Stimulated activated CD8-positive, alpha-beta memory T cell treated with anti-CD3 and anti-CD28 coated beads, Interleukin-4, amount 100 ng/mL, for 1 hour (primary cell): ENCODE data around the gene PON3.
"Not testable (repeated sequence)": the region's sequence is repeated elsewhere in the genome, so short reads cannot be mapped to it uniquely, and the experiment has no call there.

ENCODE experiments used
- DNase-seq, 2 donors: peaks; one replicate each; pipeline ENCODE4 v3.0.0-alpha.2; 2020; ENCODE audit warnings: low read depth in 2 of 2, low spot score in 1 of 2

Gene PON3

DNA sequence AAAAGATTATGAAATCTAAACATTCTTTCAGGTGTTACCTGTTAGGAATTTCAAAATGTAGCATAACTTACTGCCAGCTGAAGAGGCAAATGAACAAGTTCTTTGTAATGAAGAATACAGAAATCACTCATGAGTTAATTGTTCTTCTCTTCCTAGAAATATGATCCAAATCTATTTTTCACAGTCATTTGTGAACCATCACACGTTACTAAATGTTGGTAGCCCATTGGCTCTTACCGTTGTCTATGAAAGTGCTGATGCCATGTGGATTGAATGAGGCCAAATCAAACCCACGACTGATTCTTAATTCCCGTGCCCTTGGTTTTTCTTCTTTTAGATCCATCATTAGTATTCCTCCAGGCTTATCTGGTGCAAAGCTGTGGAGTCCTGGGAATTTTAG, 15.9 kb upstream of the PON3 start:
- DNase-seq: no peak

DNA sequence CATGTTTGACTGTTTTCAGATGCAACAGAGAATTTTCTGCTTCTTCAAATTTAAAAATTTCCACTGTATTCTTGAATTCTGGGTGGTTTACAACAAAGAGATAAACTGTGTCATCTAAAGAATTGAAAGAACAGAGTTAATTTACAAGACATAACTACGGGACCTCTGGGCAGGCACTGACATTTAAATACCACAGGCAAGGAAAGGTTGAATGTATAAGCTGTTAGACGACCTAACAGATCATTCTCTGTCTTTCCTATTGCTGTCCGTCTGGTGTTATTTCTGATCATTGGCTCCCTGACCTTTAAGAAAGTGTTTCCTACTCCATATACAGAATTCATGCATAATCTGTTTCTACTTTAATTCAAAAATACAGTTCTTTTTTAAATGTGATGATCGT, 15.5 kb upstream of the PON3 start:
- no peak for DNase-seq

GRCh38 chr7:95411036-95411435, 14.9 kb upstream of the PON3 start:
- no peak for DNase-seq

DNA sequence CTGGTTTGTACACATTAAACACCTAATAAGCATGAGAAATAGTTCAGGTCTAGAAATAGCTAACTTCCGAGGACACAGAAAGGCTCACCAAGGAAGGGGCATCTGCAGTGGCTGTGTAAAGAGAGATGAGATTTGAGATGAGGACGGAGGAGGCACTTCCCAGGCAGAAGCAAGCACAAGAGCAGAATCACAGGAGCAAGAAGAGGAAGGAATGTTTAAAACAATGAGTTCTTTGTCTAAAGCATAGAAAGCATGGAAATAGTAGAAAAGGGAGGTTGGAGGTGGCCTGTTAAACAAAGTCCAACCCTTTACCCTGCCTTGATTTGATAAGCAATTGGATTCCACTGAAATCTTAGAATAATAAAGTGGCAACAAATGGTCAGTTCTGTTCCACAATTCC, 11.6 kb upstream of the PON3 start:
- DNase-seq: no peak

DNA sequence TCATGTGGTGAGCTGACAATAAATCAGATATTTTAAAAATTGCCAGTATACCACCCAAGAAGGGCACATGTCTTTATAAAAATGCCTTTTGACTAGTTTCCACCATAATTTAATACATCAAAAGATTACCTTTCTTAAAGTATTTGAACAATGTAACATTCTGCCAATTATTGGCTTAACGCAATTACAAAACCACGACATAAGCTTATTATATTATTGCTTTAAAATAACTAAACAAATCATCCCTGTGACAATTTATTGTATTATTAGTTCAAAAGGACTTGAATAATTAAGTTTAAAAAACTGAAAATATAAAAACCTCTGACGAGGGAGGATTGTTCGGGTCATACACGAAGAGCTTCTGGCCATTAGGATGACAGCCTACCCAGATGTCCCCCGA, 9.6 kb upstream of the PON3 start:
- DNase-seq: no peak

GRCh38 chr7:95405208-95405607, 9.0 kb upstream of the PON3 start:
- DNase-seq: no peak

- DNase-seq: no peak
These were observed 8.2 kb upstream of the PON3 start for GRCh38 chr7:95404316-95404865.

GRCh38 chr7:95398155-95398940, 2.2 kb upstream of the PON3 start:
- no peak for DNase-seq

DNA sequence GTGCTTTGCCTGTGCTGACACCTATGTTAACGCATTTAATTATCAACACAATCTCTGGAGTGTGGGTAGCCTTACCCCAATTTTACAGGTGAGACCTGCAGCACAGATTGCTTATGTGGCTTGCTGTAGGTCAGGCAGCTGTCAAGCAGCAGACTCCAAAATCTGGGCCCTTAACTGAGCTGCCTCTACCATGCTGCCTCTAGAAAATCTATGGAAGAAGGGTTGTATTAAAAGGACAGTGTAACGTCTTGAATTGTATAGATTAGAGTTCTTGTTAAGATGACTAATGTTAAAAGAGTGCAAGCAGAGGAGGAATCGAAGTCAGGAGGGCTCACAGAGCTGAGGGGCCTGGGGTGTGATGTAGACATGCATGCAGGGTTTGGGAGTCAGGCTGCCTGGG, 1.2 kb upstream of the PON3 start:
- DNase-seq: no peak

DNA sequence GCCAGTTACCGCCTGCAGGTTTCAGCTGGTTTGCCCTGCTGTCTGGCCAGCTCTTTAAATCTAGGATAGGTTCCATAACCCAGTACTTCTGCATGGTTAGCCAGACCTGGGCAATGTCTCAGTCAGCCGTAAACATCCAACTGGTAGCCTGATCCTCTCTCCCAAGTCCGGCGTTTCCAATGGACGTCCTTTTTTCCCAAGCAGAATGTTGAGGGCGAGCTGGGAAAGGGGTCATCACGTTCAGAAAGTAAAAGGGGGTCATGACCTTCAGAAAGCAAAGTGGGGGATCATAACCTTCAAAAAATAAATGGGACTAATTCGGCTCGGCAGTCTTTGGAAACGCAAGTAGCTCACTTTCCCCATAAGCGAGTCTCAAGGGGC, 430 bp downstream of the PON3 start:
- no peak for DNase-seq

DNA sequence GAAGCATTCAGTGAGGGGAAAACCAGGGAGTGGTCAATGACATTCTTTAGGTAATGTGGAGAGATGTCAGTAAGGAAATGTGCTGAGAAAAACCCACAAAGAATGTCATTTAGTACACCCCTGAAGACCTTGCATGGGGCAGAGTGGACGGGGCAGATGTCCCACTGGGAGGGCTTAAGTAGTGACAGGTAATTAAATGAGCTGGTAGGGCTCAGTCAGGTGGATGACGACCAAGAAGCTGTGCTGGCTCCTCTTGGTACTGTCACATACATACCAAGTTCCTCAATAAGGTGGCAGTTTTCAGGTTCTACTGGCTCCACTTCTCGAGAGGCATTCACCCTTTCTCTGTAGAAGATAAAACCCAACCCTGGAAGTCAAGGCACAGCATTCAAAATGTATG, 1.8 kb downstream of the PON3 start:
- no peak for DNase-seq

DNA sequence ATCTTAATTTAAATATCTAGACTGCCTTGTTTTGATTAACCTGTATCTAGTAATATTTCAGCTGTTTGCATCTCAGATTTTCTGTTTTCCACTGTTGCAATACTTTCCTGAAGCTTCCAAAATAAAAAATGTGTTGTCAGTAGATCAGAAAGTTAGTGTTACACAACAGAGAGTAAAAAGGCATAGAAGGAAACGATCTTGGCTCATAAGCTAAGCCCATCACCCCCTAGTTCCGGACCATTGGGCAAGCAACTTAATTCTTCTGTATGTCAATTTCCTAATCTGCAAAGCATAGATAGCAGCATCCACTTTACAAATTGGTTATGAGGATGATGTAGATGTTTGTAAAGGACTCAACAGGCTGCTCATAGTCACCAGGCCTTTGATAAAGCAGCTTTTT, 4.4 kb downstream of the PON3 start:
- DNase-seq: no peak

GRCh38 chr7:95389516-95389915, 6.7 kb downstream of the PON3 start:
- DNase-seq: no peak

DNA sequence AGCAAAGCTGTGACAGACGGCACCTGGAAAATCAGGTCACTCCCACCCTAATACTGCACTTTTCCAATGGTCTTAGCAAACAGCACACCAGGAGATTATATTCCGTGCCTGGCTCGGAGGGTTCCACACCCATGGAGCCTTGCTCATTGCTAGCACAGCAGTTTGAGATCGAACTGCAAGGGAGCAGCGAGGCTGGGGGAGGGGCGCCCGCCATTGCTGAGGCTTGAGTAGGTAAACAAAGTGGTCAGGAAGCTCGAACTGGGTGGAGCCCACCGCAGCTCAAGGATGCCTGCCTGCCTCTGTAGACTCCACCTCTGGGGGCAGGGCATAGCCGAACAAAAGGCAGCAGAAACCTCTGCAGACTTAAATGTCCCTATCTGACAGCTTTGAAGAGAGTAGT, 16.7 kb downstream of the PON3 start:
- DNase-seq: not testable (repeated sequence)

- DNase-seq: no peak
These were observed 19.4 kb downstream of the PON3 start for GRCh38 chr7:95376632-95377400.

- no peak for DNase-seq
These were observed 20.5 kb downstream of the PON3 start for GRCh38 chr7:95375591-95376257.

GRCh38 chr7:95373323-95373722, 22.9 kb downstream of the PON3 start:
- no peak for DNase-seq

DNA sequence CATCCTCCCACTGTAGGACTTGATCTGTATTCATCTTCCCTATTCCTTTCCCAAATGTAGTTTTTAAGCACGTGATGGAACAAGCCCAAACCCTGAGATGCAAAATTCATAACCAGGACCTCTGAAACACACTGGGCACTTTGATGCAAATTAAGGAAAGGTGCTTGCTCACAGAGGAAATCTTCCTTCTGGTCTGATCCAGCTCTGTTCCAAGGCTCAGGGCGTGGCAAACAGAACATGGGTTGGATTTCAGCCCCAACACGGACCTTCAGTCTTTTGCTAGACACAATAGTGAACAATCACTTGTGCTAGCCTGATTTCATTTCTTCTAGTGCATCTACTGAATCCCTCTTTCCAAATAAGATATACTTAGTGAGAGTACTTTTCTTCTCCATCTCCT, 27.9 kb downstream of the PON3 start:
- no peak for DNase-seq

DNA sequence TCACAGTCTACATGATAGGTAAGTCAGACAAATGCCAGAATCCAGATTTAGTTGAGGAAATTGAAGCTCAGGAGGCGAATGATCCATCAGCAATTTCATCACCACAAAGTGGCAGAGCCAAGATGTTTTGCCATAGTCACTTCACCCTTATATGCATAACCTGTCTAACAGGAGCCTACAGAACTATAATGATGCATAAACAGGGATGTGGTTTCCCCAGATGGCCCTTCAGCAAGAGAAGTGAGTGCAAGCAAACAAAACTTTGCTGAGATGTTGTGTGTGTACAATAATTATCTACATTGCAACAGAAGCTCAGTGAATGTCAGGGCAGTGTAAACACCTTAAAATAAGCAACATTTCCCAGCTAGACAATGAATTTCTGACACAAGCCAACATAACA, 28.6 kb downstream of the PON3 start:
- no peak for DNase-seq

- no peak for DNase-seq
These were observed 31.0 kb downstream of the PON3 start for GRCh38 chr7:95365151-95365550.

DNA sequence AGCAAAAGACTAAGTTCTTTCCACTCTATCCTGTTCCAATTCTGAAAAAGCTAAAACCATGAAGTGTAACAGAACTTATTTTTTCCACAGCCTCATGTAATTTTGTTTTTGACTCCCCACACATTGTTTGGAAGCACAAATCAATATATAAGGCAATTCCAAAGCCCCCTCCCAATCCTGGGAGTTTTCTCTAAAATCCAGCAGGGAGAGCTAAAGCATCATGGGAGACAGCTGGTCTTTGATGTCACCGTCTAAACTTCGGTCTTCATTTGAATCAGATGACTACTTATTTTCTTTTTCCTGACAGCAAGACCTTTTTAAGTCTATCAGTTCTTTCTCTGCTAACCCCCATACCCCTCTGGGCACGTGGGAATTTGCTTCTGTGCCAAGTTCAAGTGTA, 38.6 kb downstream of the PON3 start:
- no peak for DNase-seq
